Upper lobe of left lung (tissue), 4 donors: ENCODE data around the gene TROAP.

ENCODE experiments used
- EP300 ChIP-seq, 4 donors: sonication (generic); formaldehyde crosslinking; IDR thresholded peaks; one replicate each; pipeline ENCODE4 v1.5.1; 2017; ENCODE audit warnings: antibody characterized with exemption in 4 of 4, control low read depth in 2 of 4
- POLR2A ChIP-seq, 4 donors: fragments of 450-650 bp; IDR thresholded peaks; one replicate each; pipeline ENCODE4 v1.5.1; 2016 to 2017; ENCODE audit warnings: antibody characterized with exemption in 4 of 4, mild to moderate bottlenecking in 2 of 4
- POLR2AphosphoS5 ChIP-seq, 2 donors: sonication (generic); formaldehyde crosslinking; IDR thresholded peaks; one replicate each; pipeline ENCODE4 v1.5.1; 2017; ENCODE audit warnings: antibody characterized with exemption in 2 of 2
- TF ChIP-seq, protein P1 (sequence below), 6 experiments: fragments of 450-650 bp in 4 of 6; fragments of 200-600 bp in 2 of 6; sonication (generic) in 2 of 6; IDR thresholded peaks; one replicate each; pipeline ENCODE4 v1.5.1; 2016 to 2019; ENCODE audit warnings: antibody characterized with exemption in 6 of 6

DNA sequence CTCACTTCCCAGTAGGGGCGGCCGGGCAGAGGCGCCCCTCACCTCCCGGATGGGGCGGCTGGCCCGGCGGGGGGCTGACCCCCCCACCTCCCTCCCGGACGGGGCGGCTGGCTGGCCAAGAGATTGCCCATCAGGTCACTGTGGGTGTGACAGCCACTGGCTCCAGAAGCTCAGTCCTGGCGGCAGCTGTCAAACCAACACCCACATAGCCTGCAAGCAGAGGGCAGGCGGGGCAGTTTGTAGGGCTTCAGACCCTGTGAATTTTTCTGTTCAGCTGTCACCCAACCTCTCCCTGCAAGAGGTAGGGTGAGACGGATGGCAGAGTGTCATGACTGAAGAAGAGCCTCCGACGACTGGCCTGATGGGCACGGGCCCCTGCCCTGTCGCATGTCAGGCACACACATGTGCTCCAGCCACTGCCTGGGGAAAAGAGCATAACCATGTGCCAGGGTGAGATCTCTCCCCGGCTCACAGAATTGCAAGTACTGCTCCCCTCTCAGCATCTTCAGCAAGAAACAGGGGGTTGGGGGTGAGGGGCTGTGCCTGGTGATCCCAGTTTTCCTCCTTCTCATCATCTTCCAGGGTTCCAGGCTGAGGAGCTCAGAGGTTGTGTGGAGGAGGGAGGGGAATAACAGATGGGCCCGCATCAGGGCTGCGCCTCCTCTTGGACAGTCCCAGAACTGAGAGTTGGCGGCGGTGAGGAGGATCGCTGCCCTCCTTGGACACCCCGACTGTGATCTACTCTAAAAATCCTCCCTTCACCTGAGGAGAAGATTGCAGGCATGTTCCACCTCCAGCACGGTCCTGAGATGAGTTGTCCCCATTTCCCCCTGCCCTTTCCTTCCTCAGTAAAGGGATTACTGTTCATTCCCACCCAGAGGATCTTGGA, 39.3 kb upstream of the TROAP start:
- TF ChIP-seq, protein P1, sequence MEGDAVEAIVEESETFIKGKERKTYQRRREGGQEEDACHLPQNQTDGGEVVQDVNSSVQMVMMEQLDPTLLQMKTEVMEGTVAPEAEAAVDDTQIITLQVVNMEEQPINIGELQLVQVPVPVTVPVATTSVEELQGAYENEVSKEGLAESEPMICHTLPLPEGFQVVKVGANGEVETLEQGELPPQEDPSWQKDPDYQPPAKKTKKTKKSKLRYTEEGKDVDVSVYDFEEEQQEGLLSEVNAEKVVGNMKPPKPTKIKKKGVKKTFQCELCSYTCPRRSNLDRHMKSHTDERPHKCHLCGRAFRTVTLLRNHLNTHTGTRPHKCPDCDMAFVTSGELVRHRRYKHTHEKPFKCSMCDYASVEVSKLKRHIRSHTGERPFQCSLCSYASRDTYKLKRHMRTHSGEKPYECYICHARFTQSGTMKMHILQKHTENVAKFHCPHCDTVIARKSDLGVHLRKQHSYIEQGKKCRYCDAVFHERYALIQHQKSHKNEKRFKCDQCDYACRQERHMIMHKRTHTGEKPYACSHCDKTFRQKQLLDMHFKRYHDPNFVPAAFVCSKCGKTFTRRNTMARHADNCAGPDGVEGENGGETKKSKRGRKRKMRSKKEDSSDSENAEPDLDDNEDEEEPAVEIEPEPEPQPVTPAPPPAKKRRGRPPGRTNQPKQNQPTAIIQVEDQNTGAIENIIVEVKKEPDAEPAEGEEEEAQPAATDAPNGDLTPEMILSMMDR (IDR thresholded peaks at IDR 0.05) = no peak
- TF ChIP-seq POLR2A (IDR thresholded peaks at IDR 0.05) (no peak), EP300 (IDR thresholded peaks at IDR 0.05) (no peak), POLR2AphosphoS5 (IDR thresholded peaks at IDR 0.05) (no peak)
